Measurements from ENCODE around the gene LTBP3.
"Not testable (repeated sequence)": the region's sequence is repeated elsewhere in the genome, so short reads cannot be mapped to it uniquely, and the experiment has no call there.

LTBP3 gene

GRCh38 chr11:65516135-65516968, 41.8 kb downstream of the LTBP3 start:
- DNase-seq (ENCODE audit: low read depth, low spot score): no peak
- H3K4me3 ChIP-seq (ENCODE audit: low read depth, low read length): no peak overlapping the region
- in situ Hi-C loops (cut with HindIII; ENCODE audit: low sequenced_read_pairs): no loop called here
- no peak for TF ChIP-seq CTCF (IDR thresholded peaks at IDR 0.05; ENCODE audit: low read depth, low read length)

- H3K4me3 ChIP-seq (ENCODE audit: low read depth, low read length); in situ Hi-C loops (cut with HindIII; ENCODE audit: low sequenced_read_pairs); DNase-seq (ENCODE audit: low read depth, low spot score): not testable (repeated sequence)
Observed at GRCh38 chr11:65512311-65512710, 45.8 kb downstream of the LTBP3 start.

- H3K4me3 ChIP-seq (ENCODE audit: low read depth, low read length): peak overlapping the region; percentile 91
- peak; percentile 64 for DNase-seq (ENCODE audit: low read depth, low spot score)
- no peak for TF ChIP-seq CTCF (IDR thresholded peaks at IDR 0.05; ENCODE audit: low read depth, low read length)
- in situ Hi-C loops (cut with HindIII; ENCODE audit: low sequenced_read_pairs): no loop called here
Observed at GRCh38 chr11:65506772-65507505, 51.2 kb downstream of the LTBP3 start.

GRCh38 chr11:65506290-65506771, 51.8 kb downstream of the LTBP3 start:
- TF ChIP-seq CTCF (IDR thresholded peaks at IDR 0.05; ENCODE audit: low read depth, low read length): no peak

GRCh38 chr11:65505466-65506289, 52.5 kb downstream of the LTBP3 start:
- in situ Hi-C loops (cut with HindIII; ENCODE audit: low sequenced_read_pairs): no loop called here
- peak; percentile 63 for DNase-seq (ENCODE audit: low read depth, low spot score)
- peak overlapping the region; percentile 91 for H3K4me3 ChIP-seq (ENCODE audit: low read depth, low read length)
- no peak for TF ChIP-seq CTCF (IDR thresholded peaks at IDR 0.05; ENCODE audit: low read depth, low read length)

More at GRCh38 chr11:65506290-65506771, 51.8 kb downstream of the LTBP3 start:
- DNase-seq (ENCODE audit: low read depth, low spot score): no peak
- H3K4me3 ChIP-seq (ENCODE audit: low read depth, low read length): peak overlapping the region; percentile 91
- in situ Hi-C loops (cut with HindIII; ENCODE audit: low sequenced_read_pairs): no loop called here

GRCh38 chr11:65504674-65505465, 53.3 kb downstream of the LTBP3 start:
- H3K4me3 ChIP-seq (ENCODE audit: low read depth, low read length): peak overlapping the region; percentile 91
- TF ChIP-seq CTCF (IDR thresholded peaks at IDR 0.05; ENCODE audit: low read depth, low read length): no peak
- peak; percentile 68 for DNase-seq (ENCODE audit: low read depth, low spot score)
- in situ Hi-C loops (cut with HindIII; ENCODE audit: low sequenced_read_pairs): no loop called here
